OCI-LY1 (cell line): ENCODE measurements around the gene MYO5B.

Experiments used
- H2AFZ ChIP-seq: fragments of 200-600 bp; sonication (generic), shearing (Covaris generic); 2 replicates; pipeline ENCODE4 v1.6.0; 2014; ENCODE audit warnings: antibody characterized with exemption, mild to moderate bottlenecking, low read length
- H3F3A ChIP-seq: fragments of 200-600 bp; sonication (generic), shearing (Covaris generic); 2 replicates; pipeline ENCODE4 v1.6.0; 2014; ENCODE audit warnings: mild to moderate bottlenecking, antibody characterized with exemption, low read length, moderate library complexity; ENCODE audit not compliant: insufficient read depth
- H3K27ac ChIP-seq: fragments of 200-600 bp; sonication (generic); 2 replicates; pipeline ENCODE4 v1.5.1; 2014; ENCODE audit warnings: low read length, mixed run types, mild to moderate bottlenecking, low read depth; ENCODE audit not compliant: poor library complexity, severe bottlenecking
- H3K27me3 ChIP-seq: fragments of 200-600 bp; sonication (generic); 2 replicates; pipeline ENCODE4 v1.6.0; 2014; ENCODE audit warnings: antibody characterized with exemption, mild to moderate bottlenecking, low read length, moderate library complexity; ENCODE audit not compliant: insufficient read depth
- H3K36me3 ChIP-seq: fragments of 200-600 bp; sonication (generic); 2 replicates; pipeline ENCODE4 v1.6.1; 2014; ENCODE audit warnings: mild to moderate bottlenecking, antibody characterized with exemption, low read length, moderate library complexity, mixed read lengths; ENCODE audit not compliant: insufficient read depth
- H3K4me1 ChIP-seq: fragments of 200-600 bp; sonication (generic); 2 replicates; pipeline ENCODE4 v1.5.1; 2014; ENCODE audit warnings: mild to moderate bottlenecking, low read length, moderate library complexity; ENCODE audit not compliant: insufficient read depth, severe bottlenecking
- H3K4me2 ChIP-seq: fragments of 200-600 bp; sonication (generic), shearing (Covaris generic); 2 replicates; pipeline ENCODE4 v1.6.1; 2014; ENCODE audit warnings: low read length
- H3K4me3 ChIP-seq: fragments of 200-600 bp; sonication (generic); 2 replicates; pipeline ENCODE4 v1.5.1; 2014; ENCODE audit warnings: low read length, low read depth, mild to moderate bottlenecking, mixed read lengths; ENCODE audit not compliant: poor library complexity, severe bottlenecking
- H3K79me2 ChIP-seq: fragments of 200-600 bp; shearing (Covaris generic); 2 replicates; pipeline ENCODE4 v1.6.1; 2016; ENCODE audit warnings: mixed run types, low read length, mixed read lengths; ENCODE audit not compliant: insufficient read depth
- H3K9ac ChIP-seq: fragments of 200-600 bp; sonication (generic), shearing (Covaris generic); 2 replicates; pipeline ENCODE4 v1.6.1; 2014; ENCODE audit warnings: mild to moderate bottlenecking, low read length, mixed read lengths
- H3K9me2 ChIP-seq: fragments of 200-600 bp; sonication (generic), shearing (Covaris generic); 2 replicates; pipeline ENCODE4 v1.6.1; 2014; ENCODE audit warnings: low read depth, mild to moderate bottlenecking, low read length, mixed read lengths
- H3K9me3 ChIP-seq: fragments of 200-600 bp; shearing (Covaris generic); 2 replicates; pipeline ENCODE4 v1.6.1; 2014; ENCODE audit warnings: low read length, mixed read lengths
- H4K20me1 ChIP-seq: fragments of 200-600 bp; sonication (generic), shearing (Covaris generic); 2 replicates; pipeline ENCODE4 v1.6.0; 2016; ENCODE audit warnings: mild to moderate bottlenecking, low read length; ENCODE audit not compliant: insufficient read depth
- CTCF ChIP-seq: fragments of 200-600 bp; sonication (generic), shearing (Covaris generic); IDR thresholded peaks from 2 replicates; pipeline ENCODE4 v1.5.1; 2017; ENCODE audit warnings: mild to moderate bottlenecking, antibody characterized with exemption, low read length, moderate library complexity, mixed read lengths
- EZH2 ChIP-seq: fragments of 200-600 bp; sonication (generic), shearing (Covaris generic); IDR thresholded peaks from 2 replicates; pipeline ENCODE4 v1.8.0; 2017; ENCODE audit warnings: borderline replicate concordance, mixed run types, mild to moderate bottlenecking, antibody characterized with exemption, low read length, moderate library complexity, mixed read lengths

MYO5B gene

GRCh38 chr18:49850636-49851035 is 344.3 kb downstream of the MYO5B start:
- Histone ChIP-seq H4K20me1 (no peaks in the 10 kb centered on the region), H3K27ac (no peak overlapping the region), H3F3A (no peaks in the 10 kb centered on the region), H3K27me3 (no peaks in the 10 kb centered on the region), H3K4me2 (no peak overlapping the region), H3K79me2 (no peaks in the 10 kb centered on the region), H3K9me2 (no peaks in the 10 kb centered on the region), H3K4me1 (no peaks in the 10 kb centered on the region), H3K36me3 (no peaks in the 10 kb centered on the region), H2AFZ (no peak overlapping the region), H3K9ac (no peak overlapping the region), H3K4me3 (no peak overlapping the region), H3K9me3 (no peaks in the 10 kb centered on the region)
- TF ChIP-seq CTCF: no peak
- no peak for TF ChIP-seq EZH2

- Histone ChIP-seq H3K4me1 (no peaks in the 10 kb centered on the region), H3K9me3 (no peaks in the 10 kb centered on the region), H3F3A (no peaks in the 10 kb centered on the region), H3K79me2 (no peaks in the 10 kb centered on the region), H4K20me1 (no peaks in the 10 kb centered on the region), H3K27me3 (no peaks in the 10 kb centered on the region), H2AFZ (no peak overlapping the region), H3K4me2 (no peak overlapping the region), H3K27ac (no peak overlapping the region), H3K4me3 (no peak overlapping the region), H3K9me2 (no peaks in the 10 kb centered on the region), H3K36me3 (no peaks in the 10 kb centered on the region), H3K9ac (no peak overlapping the region)
- TF ChIP-seq EZH2: no peak
- TF ChIP-seq CTCF: no peak
Observed at GRCh38 chr18:49849331-49850217, 345.4 kb downstream of the MYO5B start.

GRCh38 chr18:49848115-49848514 is 346.8 kb downstream of the MYO5B start:
- Histone ChIP-seq H3K9ac (no peak overlapping the region), H2AFZ (no peak overlapping the region), H3K9me3 (no peaks in the 10 kb centered on the region), H4K20me1 (no peaks in the 10 kb centered on the region), H3K4me1 (no peaks in the 10 kb centered on the region), H3K27me3 (no peaks in the 10 kb centered on the region), H3K4me2 (no peak overlapping the region), H3K9me2 (no peaks in the 10 kb centered on the region), H3K27ac (no peak overlapping the region), H3K79me2 (no peaks in the 10 kb centered on the region), H3K4me3 (no peak overlapping the region), H3F3A (no peaks in the 10 kb centered on the region), H3K36me3 (no peaks in the 10 kb centered on the region)
- TF ChIP-seq CTCF (no peak), EZH2 (no peak)
